Activated T-helper 17 cell treated with anti-CD3 and anti-CD28 coated beads, Interleukin-2, amount 50 U/mL, for 72 hours (primary cell): ENCODE results near the gene LARGE1. TPM values are rescaled to one million over a fixed set of nuclear protein-coding genes. Genes with fewer than 3 reads are reported as not detected.

ENCODE experiments used
- ATAC-seq: fragments of 150-1000 bp; cut with Tn5 transposase; replicated peaks from 2 replicates; pipeline ENCODE4 v1.10.0; 2021; ENCODE audit warnings: mild to moderate bottlenecking, moderate library complexity
- H3K27ac Mint-ChIP-seq: one replicate; pipeline ENCODE4 v1.8.0; 2022; ENCODE audit warnings: mixed read lengths
- H3K27me3 Mint-ChIP-seq: one replicate; pipeline ENCODE4 v1.8.0; 2022; ENCODE audit warnings: mixed read lengths
- H3K36me3 Mint-ChIP-seq: one replicate; pipeline ENCODE4 v1.8.0; 2022; ENCODE audit warnings: low read depth, mild to moderate bottlenecking, mixed read lengths
- H3K4me1 Mint-ChIP-seq: one replicate; pipeline ENCODE4 v1.8.0; 2022; ENCODE audit warnings: mixed read lengths
- H3K4me3 Mint-ChIP-seq: one replicate; pipeline ENCODE4 v1.8.0; 2022; ENCODE audit warnings: mild to moderate bottlenecking, mixed read lengths
- H3K9me3 Mint-ChIP-seq: one replicate; pipeline ENCODE4 v1.8.0; 2022; ENCODE audit warnings: mixed read lengths
- total RNA-seq, 2 donors: library from RNA; stranded (reverse); gene quantifications; one replicate each; pipeline ENCODE4 v1.2.3, GENCODE V29; 2022

The LARGE1 gene
- total RNA-seq, 2 donors from 2014 or later: 0.45 to 0.73 TPM

DNA sequence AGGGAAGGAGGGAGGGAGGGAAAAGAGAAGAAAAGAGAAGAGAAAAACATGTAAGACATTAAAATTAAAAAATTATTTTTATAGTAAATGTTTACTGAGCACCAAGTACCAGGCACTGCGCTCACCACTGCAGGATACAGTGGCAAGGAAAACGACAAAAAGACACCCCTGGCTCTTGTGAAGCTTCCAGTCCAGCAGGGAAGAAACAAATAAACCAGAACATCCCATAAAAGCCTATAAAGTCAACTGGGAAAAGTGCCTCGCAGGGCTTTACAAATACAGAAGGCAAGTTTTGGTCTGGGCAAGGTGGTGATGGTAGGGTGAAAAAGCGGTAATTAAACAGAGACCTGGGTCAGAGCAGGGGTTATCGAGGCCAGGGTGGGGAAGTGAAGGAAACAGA, 33.6 kb downstream of the LARGE1 start:
- peaks cover 4% of the 10 kb centered on the region for H3K9me3 Mint-ChIP-seq
- no peak for ATAC-seq
- peaks cover 7% of the 10 kb centered on the region for H3K27me3 Mint-ChIP-seq
- H3K4me1 Mint-ChIP-seq: no peaks in the 10 kb centered on the region
- H3K27ac Mint-ChIP-seq: no peak overlapping the region
- no peak overlapping the region for H3K4me3 Mint-ChIP-seq
- H3K36me3 Mint-ChIP-seq: no peaks in the 10 kb centered on the region

DNA sequence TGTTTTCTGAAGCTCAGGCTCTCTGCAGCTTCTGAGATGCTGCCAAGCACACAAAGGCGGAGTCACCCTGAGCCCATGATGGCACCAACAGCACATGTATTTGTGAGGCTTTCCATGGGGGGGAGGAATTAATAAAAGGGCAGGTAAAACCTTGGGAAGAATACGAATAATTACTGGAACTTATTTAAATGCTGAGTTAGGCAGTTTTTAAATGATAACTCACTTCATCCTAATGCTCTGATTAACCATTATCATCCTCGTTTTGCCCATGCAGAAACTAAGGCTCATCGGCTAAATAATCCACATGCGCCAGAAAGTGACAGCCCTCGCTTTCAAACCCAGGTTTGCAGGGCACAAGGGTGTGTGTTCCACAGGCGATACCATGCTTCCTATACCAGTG, 35.4 kb downstream of the LARGE1 start:
- Mint-ChIP-seq H3K4me3 (no peak overlapping the region), H3K4me1 (no peaks in the 10 kb centered on the region), H3K9me3 (peaks cover 4% of the 10 kb centered on the region), H3K27me3 (peaks cover 7% of the 10 kb centered on the region), H3K27ac (no peak overlapping the region), H3K36me3 (no peaks in the 10 kb centered on the region)
- ATAC-seq: no peak

DNA sequence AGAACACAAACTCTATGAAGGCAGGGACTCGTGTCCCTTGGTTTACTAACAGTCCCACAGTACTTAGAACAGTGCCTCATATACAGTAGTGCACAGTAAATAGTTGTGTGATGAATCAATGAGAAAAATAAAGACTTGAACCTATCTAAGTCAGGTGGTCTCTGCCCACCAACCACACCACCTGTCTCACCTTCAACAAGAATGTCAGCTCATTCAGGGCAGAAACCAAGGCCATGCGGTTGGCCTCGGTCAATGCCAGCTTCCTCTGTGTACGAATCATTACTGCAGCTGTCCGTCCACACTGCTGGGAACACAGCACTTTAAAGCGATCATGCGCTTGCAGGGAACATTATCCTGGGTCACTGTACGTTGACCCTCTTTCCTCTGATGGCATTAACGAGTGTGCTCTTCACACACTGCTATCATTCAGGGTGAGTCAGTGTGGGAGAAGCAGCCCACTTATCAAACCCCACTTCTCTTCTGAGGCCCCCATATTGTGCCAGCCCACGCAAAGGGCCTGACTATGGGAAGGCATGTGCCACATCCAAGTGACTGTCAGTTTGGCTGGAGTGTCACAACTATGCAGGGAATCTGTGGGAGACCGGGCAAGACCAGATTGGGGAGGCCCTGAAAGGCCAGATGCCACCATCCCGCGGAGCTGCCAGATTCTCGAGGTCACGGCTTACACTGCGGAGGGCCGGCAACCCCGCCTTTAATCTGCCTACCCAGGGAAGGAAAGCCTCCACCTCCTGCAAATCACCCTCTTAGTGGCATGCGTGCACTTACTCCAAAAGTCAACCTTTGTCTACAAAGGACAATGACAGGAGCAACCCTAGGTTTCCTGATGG, 36.1 kb downstream of the LARGE1 start:
- H3K4me3 Mint-ChIP-seq: no peak overlapping the region
- H3K27ac Mint-ChIP-seq: no peak overlapping the region
- no peak for ATAC-seq
- H3K9me3 Mint-ChIP-seq: peaks cover 4% of the 10 kb centered on the region
- no peaks in the 10 kb centered on the region for H3K36me3 Mint-ChIP-seq
- H3K4me1 Mint-ChIP-seq: no peaks in the 10 kb centered on the region
- peaks cover 7% of the 10 kb centered on the region for H3K27me3 Mint-ChIP-seq

DNA sequence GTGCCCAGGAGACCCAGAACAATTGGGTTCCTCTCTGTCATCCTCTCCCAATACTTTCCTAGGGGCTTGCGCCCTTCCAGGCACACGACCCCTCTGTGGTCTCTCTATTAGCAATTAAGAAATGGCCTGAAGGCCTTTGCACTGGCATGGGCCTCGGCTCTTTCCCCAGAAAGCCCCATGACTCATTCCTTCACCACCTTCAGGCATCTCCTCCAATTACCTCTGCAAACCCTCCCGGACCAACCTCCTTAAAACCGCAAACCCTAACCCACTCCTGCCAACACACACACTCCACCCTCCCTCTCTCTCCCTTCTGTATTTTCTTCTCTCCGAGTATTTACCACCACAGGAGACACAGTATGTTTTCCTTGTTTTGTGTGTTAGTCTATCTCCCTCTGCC, 36.7 kb downstream of the LARGE1 start:
- Mint-ChIP-seq H3K4me1 (no peaks in the 10 kb centered on the region), H3K4me3 (no peak overlapping the region), H3K27me3 (peaks cover 7% of the 10 kb centered on the region), H3K9me3 (peaks cover 4% of the 10 kb centered on the region), H3K36me3 (no peaks in the 10 kb centered on the region), H3K27ac (no peak overlapping the region)
- no peak for ATAC-seq

DNA sequence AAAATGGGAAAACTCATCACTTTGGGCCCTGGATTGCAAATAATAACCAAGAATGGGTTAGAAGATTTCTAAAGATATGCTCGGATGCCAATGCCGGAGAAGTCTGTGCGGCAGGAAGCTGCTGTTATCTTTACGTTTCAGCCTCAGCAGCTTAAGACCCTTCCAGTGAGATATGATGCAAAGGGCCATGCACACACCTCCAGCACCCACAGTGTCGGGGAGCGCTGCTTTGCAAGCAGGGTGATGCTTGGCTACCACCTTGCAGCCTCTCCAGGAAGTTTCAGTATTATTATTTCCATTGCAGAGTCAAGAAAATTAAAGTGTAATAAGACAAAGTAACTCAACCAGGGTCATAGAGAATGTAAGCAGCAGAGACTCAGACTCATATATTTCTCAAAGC, 37.3 kb downstream of the LARGE1 start:
- Mint-ChIP-seq H3K27ac (no peak overlapping the region), H3K27me3 (peaks cover 4% of the 10 kb centered on the region), H3K36me3 (no peaks in the 10 kb centered on the region), H3K4me1 (no peaks in the 10 kb centered on the region), H3K9me3 (no peaks in the 10 kb centered on the region), H3K4me3 (no peak overlapping the region)
- ATAC-seq: no peak

DNA sequence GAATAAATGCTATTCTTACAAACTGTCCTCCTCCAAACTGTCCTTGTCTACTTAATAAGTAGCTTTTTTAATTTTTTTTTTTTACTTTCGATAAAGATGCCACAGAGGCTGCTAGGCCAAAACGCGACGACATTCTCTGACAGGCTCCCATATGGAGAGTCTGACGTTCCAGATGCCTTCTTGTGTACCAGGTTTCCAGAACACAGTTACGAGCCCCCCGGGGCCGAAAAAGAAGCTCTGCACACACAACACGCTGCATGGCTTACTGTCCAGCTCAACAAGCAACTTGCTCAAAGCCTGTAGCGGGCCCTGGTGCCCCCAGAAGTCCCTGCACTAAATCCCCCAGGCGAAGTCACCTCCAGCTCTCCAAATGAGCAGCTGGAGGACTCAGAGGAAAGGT, 39.3 kb downstream of the LARGE1 start:
- no peaks in the 10 kb centered on the region for H3K36me3 Mint-ChIP-seq
- no peak overlapping the region for H3K27ac Mint-ChIP-seq
- H3K9me3 Mint-ChIP-seq: no peaks in the 10 kb centered on the region
- no peak overlapping the region for H3K4me3 Mint-ChIP-seq
- no peaks in the 10 kb centered on the region for H3K4me1 Mint-ChIP-seq
- H3K27me3 Mint-ChIP-seq: peaks cover 4% of the 10 kb centered on the region
- no peak for ATAC-seq

DNA sequence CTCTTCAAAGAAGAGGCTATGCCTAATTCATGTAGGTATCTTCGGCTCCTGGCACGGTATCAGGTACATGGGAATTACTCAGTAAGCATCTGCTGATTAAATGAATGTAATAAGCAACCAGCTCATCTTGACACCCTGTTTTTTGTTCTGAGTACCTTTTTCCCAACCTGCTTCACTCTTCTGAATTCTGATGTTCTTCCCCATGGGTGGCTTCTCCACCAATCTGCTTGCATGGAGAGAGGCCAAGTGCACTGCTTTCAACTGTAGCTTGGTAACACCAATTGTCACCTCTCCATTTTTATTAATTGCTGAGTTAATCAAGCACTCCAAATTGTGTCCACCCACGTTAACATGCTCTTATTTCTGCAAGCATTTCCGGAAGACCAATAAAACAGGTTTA, 40.5 kb downstream of the LARGE1 start:
- Mint-ChIP-seq H3K4me1 (no peaks in the 10 kb centered on the region), H3K9me3 (no peaks in the 10 kb centered on the region), H3K36me3 (no peaks in the 10 kb centered on the region)

DNA sequence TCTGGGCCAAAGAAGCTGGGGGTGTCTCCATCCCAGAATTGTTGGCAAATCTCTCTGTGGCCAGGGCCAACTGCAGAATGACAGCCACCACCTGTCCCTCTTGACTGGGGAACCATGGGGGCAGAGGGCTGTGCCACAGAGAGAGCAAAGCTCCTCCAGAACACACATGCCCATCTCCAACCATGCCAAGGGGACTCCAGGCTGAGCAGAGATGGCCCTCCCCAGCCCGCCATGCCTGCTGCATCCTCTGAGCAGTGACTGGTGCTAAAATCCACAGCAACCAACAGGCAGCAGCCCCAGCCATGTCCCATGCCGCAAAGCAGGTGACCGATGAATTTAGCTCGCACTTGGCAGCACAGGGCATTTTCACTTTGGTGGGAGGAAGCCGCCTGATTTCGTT, 45.0 kb downstream of the LARGE1 start:
- Mint-ChIP-seq H3K36me3 (no peaks in the 10 kb centered on the region), H3K27me3 (no peaks in the 10 kb centered on the region), H3K27ac (no peak overlapping the region), H3K9me3 (no peaks in the 10 kb centered on the region), H3K4me3 (no peak overlapping the region), H3K4me1 (no peaks in the 10 kb centered on the region)
- ATAC-seq: no peak

More for the DNA sequence above, 40.5 kb downstream of the LARGE1 start:
- peaks cover 4% of the 10 kb centered on the region for H3K27me3 Mint-ChIP-seq
- no peak overlapping the region for H3K27ac Mint-ChIP-seq
- ATAC-seq: no peak
- no peak overlapping the region for H3K4me3 Mint-ChIP-seq

DNA sequence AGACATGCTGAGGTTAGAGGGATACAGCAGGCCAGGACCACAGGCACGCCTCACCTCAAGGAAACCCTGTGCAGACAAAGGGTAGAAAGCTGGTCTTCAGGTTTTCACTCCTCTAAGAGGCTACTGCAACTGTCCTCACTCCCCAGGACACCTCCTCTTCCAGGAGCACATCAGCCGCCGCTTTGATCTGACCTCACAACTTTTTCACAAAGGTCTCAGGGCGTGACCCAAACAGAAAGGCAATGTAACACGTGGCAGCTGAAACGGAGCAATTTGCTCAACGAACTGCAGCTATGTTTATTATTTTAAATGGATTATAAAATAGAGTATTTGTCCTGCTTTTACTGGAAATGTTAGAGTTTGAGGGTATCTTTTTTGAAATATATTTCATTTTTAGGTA, 46.1 kb downstream of the LARGE1 start:
- no peak overlapping the region for H3K27ac Mint-ChIP-seq
- ATAC-seq: no peak
- no peak overlapping the region for H3K4me3 Mint-ChIP-seq
- H3K27me3 Mint-ChIP-seq: no peaks in the 10 kb centered on the region
- H3K4me1 Mint-ChIP-seq: no peaks in the 10 kb centered on the region
- no peaks in the 10 kb centered on the region for H3K9me3 Mint-ChIP-seq
- H3K36me3 Mint-ChIP-seq: no peaks in the 10 kb centered on the region

DNA sequence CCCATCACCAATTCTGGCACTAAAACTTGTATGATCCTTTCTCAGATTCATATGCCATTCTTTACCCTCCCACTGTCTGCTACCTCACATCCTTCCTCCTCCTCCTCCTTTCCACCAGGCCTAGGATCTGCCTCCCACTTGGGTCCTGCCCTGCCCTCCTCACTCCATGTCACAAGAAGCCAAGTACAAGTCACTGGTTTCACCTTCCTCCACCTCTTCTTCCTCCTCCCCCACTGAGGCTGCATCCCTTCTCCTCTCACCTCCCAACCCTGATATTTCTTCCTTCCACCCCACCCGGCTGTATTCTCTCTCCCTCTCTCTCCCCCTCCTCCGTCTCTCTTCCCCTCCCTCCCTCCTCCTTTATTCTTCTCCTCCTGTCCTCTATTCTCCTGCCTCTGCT, 46.6 kb downstream of the LARGE1 start:
- H3K36me3 Mint-ChIP-seq: no peaks in the 10 kb centered on the region
- ATAC-seq: no peak
- no peaks in the 10 kb centered on the region for H3K4me1 Mint-ChIP-seq
- H3K27me3 Mint-ChIP-seq: no peaks in the 10 kb centered on the region
- H3K27ac Mint-ChIP-seq: no peak overlapping the region
- no peaks in the 10 kb centered on the region for H3K9me3 Mint-ChIP-seq
- no peak overlapping the region for H3K4me3 Mint-ChIP-seq

DNA sequence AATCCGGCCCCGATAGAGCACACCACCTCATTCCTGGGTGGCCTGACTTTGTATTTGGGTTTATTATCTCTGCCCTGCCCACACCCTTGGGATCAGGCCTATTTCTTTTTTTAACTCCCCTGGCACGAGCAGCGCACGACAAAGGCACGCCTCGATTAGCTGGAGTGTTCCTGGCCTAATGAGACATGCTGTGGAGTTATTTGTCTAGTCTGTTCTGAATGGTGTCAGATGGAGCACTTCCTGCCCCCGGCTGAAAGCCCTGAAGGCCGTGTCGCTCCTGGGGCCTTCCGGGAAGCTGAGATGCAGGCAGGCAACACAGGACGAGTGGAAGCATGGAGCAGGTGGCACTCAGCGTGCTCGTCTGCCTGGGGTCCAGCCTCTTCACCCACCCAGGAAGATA, 47.1 kb downstream of the LARGE1 start:
- no peaks in the 10 kb centered on the region for H3K27me3 Mint-ChIP-seq
- no peaks in the 10 kb centered on the region for H3K4me1 Mint-ChIP-seq
- H3K36me3 Mint-ChIP-seq: no peaks in the 10 kb centered on the region
- H3K27ac Mint-ChIP-seq: no peak overlapping the region
- ATAC-seq: no peak
- H3K4me3 Mint-ChIP-seq: no peak overlapping the region
- no peaks in the 10 kb centered on the region for H3K9me3 Mint-ChIP-seq

DNA sequence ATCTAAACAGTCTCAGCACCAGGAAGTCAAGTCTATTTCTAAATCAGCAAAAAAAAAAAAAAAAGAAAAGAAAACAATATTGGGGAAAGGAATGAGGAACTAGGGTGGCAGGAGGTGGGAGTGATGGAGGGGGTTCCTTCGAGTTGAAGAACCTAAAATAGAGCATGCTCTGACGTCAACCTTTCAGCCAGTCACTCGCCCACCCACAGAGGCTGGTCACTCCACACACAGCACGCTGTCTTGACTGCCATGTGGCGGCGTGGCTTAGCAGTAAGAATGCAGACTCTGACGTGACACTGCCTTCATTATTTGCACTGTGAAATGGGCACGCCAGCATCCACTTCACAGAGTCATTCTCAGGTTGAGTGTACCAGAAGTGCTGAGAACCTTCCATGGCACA, 48.3 kb downstream of the LARGE1 start:
- ATAC-seq: no peak
- Mint-ChIP-seq H3K27me3 (no peaks in the 10 kb centered on the region), H3K4me1 (no peaks in the 10 kb centered on the region), H3K36me3 (no peaks in the 10 kb centered on the region), H3K27ac (no peak overlapping the region), H3K4me3 (no peak overlapping the region), H3K9me3 (no peaks in the 10 kb centered on the region)

DNA sequence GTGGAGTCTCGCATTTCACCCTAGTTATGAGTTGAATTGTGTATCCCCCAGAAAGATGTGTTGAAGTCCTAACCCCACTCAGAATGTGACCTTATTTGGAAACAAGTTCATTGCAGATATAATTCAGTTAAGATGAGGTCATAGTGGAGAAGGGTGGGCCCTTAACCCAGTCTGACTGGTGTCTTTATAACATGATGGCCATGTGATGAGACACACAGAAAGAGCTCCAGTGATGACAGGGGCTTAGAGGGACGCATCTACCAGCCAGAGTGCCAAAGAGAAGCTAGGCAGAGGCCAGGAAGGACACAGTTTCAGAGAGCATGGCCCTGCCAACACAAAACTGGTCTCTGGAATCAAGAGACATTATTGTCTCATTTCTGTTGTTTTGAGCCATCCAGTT, 50.3 kb downstream of the LARGE1 start:
- Mint-ChIP-seq H3K9me3 (no peaks in the 10 kb centered on the region), H3K27ac (no peak overlapping the region), H3K4me3 (no peak overlapping the region), H3K36me3 (no peaks in the 10 kb centered on the region), H3K27me3 (no peaks in the 10 kb centered on the region), H3K4me1 (no peaks in the 10 kb centered on the region)
- ATAC-seq: no peak

DNA sequence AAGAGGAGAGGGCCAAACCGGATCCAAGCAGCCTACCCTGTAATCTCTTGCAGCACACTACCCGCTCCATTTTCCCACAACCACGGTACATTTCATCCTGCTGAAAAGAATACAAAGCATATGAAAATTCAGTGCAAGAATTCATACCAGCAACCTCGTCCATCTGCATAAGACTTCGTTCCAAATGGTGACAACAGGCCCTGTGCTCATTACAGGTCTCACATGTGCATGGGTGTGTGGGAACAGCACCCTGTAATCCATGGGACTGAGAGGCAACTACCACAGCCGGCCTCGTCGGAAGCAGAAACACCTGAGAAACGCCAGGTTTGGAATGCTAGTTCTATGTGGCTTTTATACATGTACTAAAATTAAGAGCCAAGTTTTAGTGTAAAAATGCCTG, 52.3 kb downstream of the LARGE1 start:
- H3K9me3 Mint-ChIP-seq: no peaks in the 10 kb centered on the region
- no peak overlapping the region for H3K4me3 Mint-ChIP-seq
- no peak overlapping the region for H3K27ac Mint-ChIP-seq
- ATAC-seq: no peak
- H3K36me3 Mint-ChIP-seq: no peaks in the 10 kb centered on the region
- no peaks in the 10 kb centered on the region for H3K27me3 Mint-ChIP-seq
- no peaks in the 10 kb centered on the region for H3K4me1 Mint-ChIP-seq

DNA sequence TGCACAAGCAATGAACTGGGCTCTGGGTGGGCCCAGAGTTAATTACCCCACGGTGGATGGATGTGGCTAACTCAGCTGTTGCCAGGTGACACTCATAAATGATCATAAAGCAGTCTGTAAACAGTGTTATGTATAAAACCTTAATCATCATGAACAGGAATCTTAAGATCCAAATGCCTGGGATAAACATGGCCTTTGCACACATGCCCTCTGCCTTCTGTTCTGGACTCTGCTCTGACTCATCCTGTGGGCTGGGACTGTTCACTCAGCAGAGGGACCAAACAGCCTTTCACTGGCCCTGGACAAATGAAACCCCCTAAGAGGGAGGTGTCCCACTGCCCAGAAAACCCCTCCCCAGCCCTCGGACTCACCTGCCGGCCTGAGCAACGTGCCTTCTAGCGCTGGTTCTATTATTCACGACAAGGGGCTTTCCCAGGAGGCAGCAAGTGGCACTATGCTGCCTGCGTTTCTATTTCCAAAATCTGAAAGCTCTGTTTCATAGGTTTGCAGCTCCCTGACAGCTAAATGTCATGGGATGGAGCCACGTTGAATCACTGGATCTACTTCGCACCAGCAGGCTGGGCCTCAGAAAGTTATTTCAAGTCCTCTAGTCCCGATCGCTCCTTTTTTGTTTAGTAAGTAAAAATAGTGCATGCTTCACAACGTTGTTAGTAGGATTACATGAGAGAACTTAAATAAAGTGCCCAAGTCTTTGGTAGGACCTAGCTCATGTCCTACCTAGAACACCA, 53.0 kb downstream of the LARGE1 start:
- Mint-ChIP-seq H3K4me3 (no peak overlapping the region), H3K27ac (no peak overlapping the region), H3K9me3 (no peaks in the 10 kb centered on the region), H3K27me3 (no peaks in the 10 kb centered on the region), H3K36me3 (no peaks in the 10 kb centered on the region), H3K4me1 (no peaks in the 10 kb centered on the region)
- no peak for ATAC-seq
